CD4-positive, alpha-beta T cell treated with Interleukin-21 for 1 hour (primary cell): ENCODE results near the gene PRUNE2.

ENCODE experiments used
- DNase-seq: peaks from one replicate; pipeline ENCODE4 v3.0.0-alpha.2; 2020

PRUNE2 gene

GRCh38 chr9:76561900-76562299, 344.0 kb downstream of the PRUNE2 start:
- DNase-seq, result no peak
